Activated CD4-positive, alpha-beta T cell treated with anti-CD3 and anti-CD28 coated beads, Interleukin-2, amount 10 ng/mL, durations not matched to agents 7 days and 5 days (primary cell): ENCODE data around the gene ERO1A. TPM values are rescaled to one million over a fixed set of nuclear protein-coding genes. Genes with fewer than 3 reads are reported as not detected.

Source experiments
- CTCF ChIA-PET: fragments of 350-600 bp; sonication (Branson Sonifier 250); formaldehyde crosslinking; loops from one replicate; lab custom pipeline; 2021; ENCODE audit warnings: antibody characterized with exemption; lab: Charles Lee
- POLR2A ChIA-PET: fragments of 350-600 bp; sonication (Branson Sonifier 250); formaldehyde crosslinking; loops from one replicate; lab custom pipeline; 2021; ENCODE audit warnings: antibody characterized with exemption; lab: Charles Lee
- DNase-seq: peaks from one replicate; pipeline ENCODE4 v3.0.0-alpha.2; 2020
- H3K27ac Mint-ChIP-seq: one replicate; pipeline ENCODE4 v1.8.0; 2021; ENCODE audit warnings: mild to moderate bottlenecking, moderate library complexity, mixed read lengths
- H3K27me3 Mint-ChIP-seq: one replicate; pipeline ENCODE4 v1.8.0; 2021; ENCODE audit warnings: mixed read lengths
- H3K36me3 Mint-ChIP-seq: one replicate; pipeline ENCODE4 v1.8.0; 2021; ENCODE audit warnings: low read depth, mixed read lengths
- H3K4me1 Mint-ChIP-seq: one replicate; pipeline ENCODE4 v1.8.0; 2021; ENCODE audit warnings: mixed read lengths
- H3K4me3 Mint-ChIP-seq: one replicate; pipeline ENCODE4 v1.8.0; 2021; ENCODE audit warnings: mild to moderate bottlenecking, moderate library complexity, mixed read lengths
- H3K9me3 Mint-ChIP-seq: one replicate; pipeline ENCODE4 v1.8.0; 2021; ENCODE audit warnings: mixed read lengths
- total RNA-seq, 2 experiments: library from RNA; stranded (reverse); gene quantifications; one replicate each; pipeline ENCODE4 v1.2.3, GENCODE V29; 2021

Gene ERO1A
- total RNA-seq, 2 experiments from 2014 or later, result 134 to 155 TPM

DNA sequence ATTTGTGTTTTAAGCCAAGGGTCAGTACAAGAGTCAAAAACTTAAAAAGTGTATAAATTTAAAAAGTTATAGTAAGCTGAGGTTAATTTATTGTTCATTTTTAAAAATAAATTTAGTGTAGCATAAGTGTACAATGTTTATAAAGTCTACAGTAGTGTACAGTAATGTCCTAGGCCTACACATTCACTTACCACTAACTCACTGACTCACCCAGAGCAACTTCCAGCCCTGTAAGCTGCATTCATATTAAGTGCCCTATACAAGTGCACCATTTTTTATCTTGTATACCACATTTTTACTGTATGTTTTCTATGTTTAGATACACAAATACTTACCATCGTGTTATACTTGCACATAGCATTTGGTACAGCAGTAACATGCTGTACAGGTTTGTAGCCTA, 105.0 kb downstream of the ERO1A start:
- H3K4me1 Mint-ChIP-seq, result no peaks in the 10 kb centered on the region
- no peaks in the 10 kb centered on the region for H3K9me3 Mint-ChIP-seq
- POLR2A ChIA-PET, result no interaction called here
- H3K27ac Mint-ChIP-seq, result no peak overlapping the region
- H3K4me3 Mint-ChIP-seq, result no peak overlapping the region
- no peaks in the 10 kb centered on the region for H3K36me3 Mint-ChIP-seq
- peaks cover 5% of the 10 kb centered on the region for H3K27me3 Mint-ChIP-seq
- CTCF ChIA-PET, result interaction anchor here (1.3 kb wide), 1 partner anchor 9 kb away, joined by 3 read pairs; no protein-coding TSS in a partner anchor
- DNase-seq, result no peak

Other genes with a start within 250 kb of the ERO1A start
- gene TXNDC16, start 143.1 kb downstream of the ERO1A start, total RNA-seq, result 10 to 100 TPM; 10.5 to 12.0 TPM
- 1 to 10 TPM in 1 of 2 experiments, under 1 TPM in 1; 0.60 to 1.2 TPM for gene GPR137C, start 142.7 kb downstream of the ERO1A start, total RNA-seq
- 10 to 100 TPM; 75.4 to 85.5 TPM for gene PSMC6, start 11.6 kb upstream of the ERO1A start, total RNA-seq
- gene STYX, start 34.6 kb upstream of the ERO1A start, total RNA-seq, result 10 to 100 TPM; 20.7 to 24.4 TPM
- 10 to 100 TPM; 13.3 to 15.8 TPM for gene GNPNAT1, start 96.0 kb upstream of the ERO1A start, total RNA-seq